Activated T-cell treated with anti-CD3 and anti-CD28 coated beads, Interleukin-2, amount 50 U/mL, for 72 hours (primary cell): ENCODE results near the gene RDH8. TPM values are rescaled to one million over a fixed set of nuclear protein-coding genes. Genes with fewer than 3 reads are reported as not detected.
"Not testable (repeated sequence)": the region's sequence is repeated elsewhere in the genome, so short reads cannot be mapped to it uniquely, and the experiment has no call there.

ENCODE experiments used
- ATAC-seq, 2 donors: fragments of 150-1000 bp; cut with Tn5 transposase; replicated peaks in 1 of 2; 2 replicates each; pipeline ENCODE4 v1.10.0; 2021; ENCODE audit warnings: moderate library complexity in 2 of 2, mild to moderate bottlenecking in 1 of 2
- DNase-seq, 2 donors: peaks; one replicate each; pipeline ENCODE4 v3.0.0; 2021 to 2022; ENCODE audit warnings: mixed read lengths in 1 of 2
- H3K27ac Mint-ChIP-seq: one replicate; pipeline ENCODE4 v1.8.0; 2022; ENCODE audit warnings: mild to moderate bottlenecking, moderate library complexity, mixed read lengths
- H3K27me3 Mint-ChIP-seq: one replicate; pipeline ENCODE4 v1.8.0; 2022; ENCODE audit warnings: low read depth, mixed read lengths
- H3K36me3 Mint-ChIP-seq, 2 donors: one replicate each; pipeline ENCODE4 v1.8.0; 2022; ENCODE audit warnings: mixed read lengths in 2 of 2, mild to moderate bottlenecking in 1 of 2; ENCODE audit not compliant: insufficient read depth in 2 of 2
- H3K4me1 Mint-ChIP-seq: one replicate; pipeline ENCODE4 v1.8.0; 2022; ENCODE audit warnings: low read depth, mixed read lengths
- H3K4me3 Mint-ChIP-seq, 2 donors: one replicate each; pipeline ENCODE4 v1.8.0; 2022; ENCODE audit warnings: mild to moderate bottlenecking in 2 of 2, mixed read lengths in 2 of 2, moderate library complexity in 2 of 2
- H3K9me3 Mint-ChIP-seq, 2 donors: one replicate each; pipeline ENCODE4 v1.8.0; 2022; ENCODE audit warnings: mixed read lengths in 2 of 2
- total RNA-seq, 2 donors: library from RNA; stranded (reverse); gene quantifications; one replicate each; pipeline ENCODE4 v1.2.3, GENCODE V29; 2022

Gene RDH8
- total RNA-seq, 2 donors from 2014 or later: not detected

DNA sequence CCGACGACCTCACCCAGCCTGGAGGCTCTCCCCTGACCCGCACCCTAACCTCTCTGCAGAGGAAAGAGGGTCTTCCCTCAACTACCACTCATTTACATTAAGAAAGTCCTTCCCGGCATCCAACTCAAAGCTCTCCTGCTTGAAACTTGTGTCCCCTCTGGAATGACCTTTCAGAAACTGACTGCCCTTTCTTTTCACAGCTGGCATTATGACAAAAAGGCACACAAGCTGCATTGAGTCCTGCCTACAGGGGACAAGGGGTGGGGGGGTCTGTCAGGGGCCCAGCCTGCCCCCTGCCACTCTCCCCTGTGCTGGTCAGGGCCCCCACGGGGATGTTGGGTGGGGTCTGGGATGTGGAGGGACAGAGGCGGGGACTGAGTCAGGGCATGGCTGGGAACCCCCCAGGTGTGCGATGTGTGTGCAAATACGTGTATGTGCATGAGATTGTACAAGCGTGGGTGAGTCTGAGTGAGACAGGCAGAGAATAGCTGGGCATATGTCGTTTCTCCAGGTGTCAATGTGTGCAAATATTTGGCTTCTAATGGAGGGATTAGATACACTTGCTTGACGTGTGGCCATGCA lies 5.0 kb upstream of the RDH8 start:
- peak overlapping the region in 1 of 2 donors; percentile 2 for H3K4me3 Mint-ChIP-seq
- ATAC-seq: no peak
- H3K9me3 Mint-ChIP-seq: no peaks in the 10 kb centered on the region
- peaks cover 67% of the 10 kb centered on the region for H3K27me3 Mint-ChIP-seq
- peaks cover 33% of the 10 kb centered on the region for H3K4me1 Mint-ChIP-seq
- no peak overlapping the region for H3K27ac Mint-ChIP-seq
- peaks cover 2 to 3% of the 10 kb centered on the region in 2 donors for H3K36me3 Mint-ChIP-seq
- DNase-seq: no peak

DNA sequence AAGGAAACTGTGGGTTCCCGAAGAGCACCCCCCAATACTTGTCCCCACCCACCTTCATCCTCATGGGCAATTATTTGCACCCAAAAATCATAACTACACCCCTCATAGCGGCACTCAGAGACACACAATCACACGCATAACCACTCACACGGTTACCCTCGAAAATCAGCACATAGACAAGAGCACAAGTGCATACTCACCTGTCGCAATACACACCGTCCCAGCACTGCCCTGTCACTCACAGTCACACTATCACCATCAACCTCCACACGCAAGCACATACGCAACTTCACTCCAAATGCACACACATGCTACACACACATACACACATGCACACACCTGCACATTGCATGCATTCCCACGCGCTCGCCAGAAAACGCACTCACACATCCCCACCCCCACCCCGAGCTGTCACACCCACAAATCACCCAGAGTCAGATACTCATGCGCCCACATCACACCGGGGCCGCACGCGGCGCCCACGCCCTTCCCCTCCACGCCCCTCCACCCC lies 3.5 kb upstream of the RDH8 start:
- H3K4me3 Mint-ChIP-seq: peak overlapping the region; percentile 10 to 11
- peaks cover 33% of the 10 kb centered on the region for H3K4me1 Mint-ChIP-seq
- peaks cover 2 to 3% of the 10 kb centered on the region in 2 donors for H3K36me3 Mint-ChIP-seq
- ATAC-seq: peak in 1 of 2 donors; percentile 32
- no peak overlapping the region for H3K27ac Mint-ChIP-seq
- no peaks in the 10 kb centered on the region for H3K9me3 Mint-ChIP-seq
- DNase-seq: no peak
- H3K27me3 Mint-ChIP-seq: peaks cover 67% of the 10 kb centered on the region

DNA sequence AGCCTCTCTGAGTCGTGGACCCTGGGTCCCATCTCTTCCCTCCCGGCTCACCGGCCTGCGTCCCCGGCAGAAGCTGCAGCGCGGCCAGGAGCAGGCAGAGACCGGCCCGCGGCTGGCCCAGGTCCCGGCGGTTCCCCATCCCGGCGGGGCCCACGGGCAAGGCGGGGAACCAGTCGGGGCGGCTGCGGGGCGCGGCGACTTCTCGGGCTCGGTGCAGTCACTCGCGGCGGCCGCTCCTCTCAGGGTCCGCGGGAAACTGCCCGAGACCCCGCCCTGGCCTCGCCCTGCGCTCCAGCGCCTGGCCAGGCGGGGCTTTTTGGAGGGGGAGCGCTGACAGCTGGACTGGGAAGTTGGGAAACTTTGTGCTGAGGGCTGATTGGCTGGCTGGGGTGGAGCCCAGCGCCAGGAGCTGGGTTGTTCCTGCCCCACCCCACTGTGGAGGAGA lies 3.0 kb upstream of the RDH8 start, which contains the start of gene COL5A3:
TSS of gene COL5A3 (minus strand) at position 258 of the 445 bp plus-strand sequence. CDS start at position 139, 119 bp downstream.
- Mint-ChIP-seq H3K4me1 (peaks cover 33% of the 10 kb centered on the region), H3K36me3 (peaks cover 2 to 3% of the 10 kb centered on the region in 2 donors), H3K27me3 (peaks cover 64% of the 10 kb centered on the region), H3K9me3 (no peaks in the 10 kb centered on the region), H3K27ac (no peak within 1 kb of the TSS), H3K4me3 (peak within 1 kb of the TSS; percentile 10 to 11)
- ATAC-seq (no peak), DNase-seq (no peak)

- no peak for DNase-seq
- Mint-ChIP-seq H3K36me3 (peaks cover 2 to 3% of the 10 kb centered on the region in 2 donors), H3K27me3 (peaks cover 64% of the 10 kb centered on the region), H3K27ac (no peak overlapping the region), H3K4me1 (peaks cover 27% of the 10 kb centered on the region), H3K4me3 (no peak overlapping the region), H3K9me3 (no peaks in the 10 kb centered on the region)
- ATAC-seq: no peak
These were observed 2.3 kb upstream of the RDH8 start for GRCh38 chr19:10010939-10011338.

DNA sequence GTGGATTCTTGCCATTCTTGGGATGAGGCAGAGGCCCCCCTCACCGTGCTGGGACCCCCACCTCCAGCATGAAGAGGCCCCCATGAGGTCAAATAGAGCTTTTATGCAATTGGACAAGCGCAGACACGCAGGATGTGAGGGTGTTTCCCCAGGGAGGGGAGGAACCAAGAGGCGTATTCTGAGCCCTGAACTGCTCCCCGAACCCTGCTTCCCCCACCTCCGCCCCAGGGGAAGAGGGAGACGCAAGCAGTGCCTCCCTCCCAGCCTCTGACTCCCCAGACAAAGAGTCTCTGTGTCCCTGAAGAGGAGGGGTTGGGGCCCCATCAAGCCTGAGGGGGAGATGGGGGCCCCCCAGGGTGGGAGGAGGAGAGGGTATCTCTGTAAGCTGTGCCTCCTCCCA lies 1.3 kb upstream of the RDH8 start:
- Mint-ChIP-seq H3K9me3 (no peaks in the 10 kb centered on the region), H3K27me3 (peaks cover 58% of the 10 kb centered on the region), H3K36me3 (peaks cover 2 to 3% of the 10 kb centered on the region in 2 donors), H3K27ac (no peak overlapping the region), H3K4me1 (peaks cover 18% of the 10 kb centered on the region), H3K4me3 (no peak overlapping the region)
- DNase-seq (no peak), ATAC-seq (no peak)

DNA sequence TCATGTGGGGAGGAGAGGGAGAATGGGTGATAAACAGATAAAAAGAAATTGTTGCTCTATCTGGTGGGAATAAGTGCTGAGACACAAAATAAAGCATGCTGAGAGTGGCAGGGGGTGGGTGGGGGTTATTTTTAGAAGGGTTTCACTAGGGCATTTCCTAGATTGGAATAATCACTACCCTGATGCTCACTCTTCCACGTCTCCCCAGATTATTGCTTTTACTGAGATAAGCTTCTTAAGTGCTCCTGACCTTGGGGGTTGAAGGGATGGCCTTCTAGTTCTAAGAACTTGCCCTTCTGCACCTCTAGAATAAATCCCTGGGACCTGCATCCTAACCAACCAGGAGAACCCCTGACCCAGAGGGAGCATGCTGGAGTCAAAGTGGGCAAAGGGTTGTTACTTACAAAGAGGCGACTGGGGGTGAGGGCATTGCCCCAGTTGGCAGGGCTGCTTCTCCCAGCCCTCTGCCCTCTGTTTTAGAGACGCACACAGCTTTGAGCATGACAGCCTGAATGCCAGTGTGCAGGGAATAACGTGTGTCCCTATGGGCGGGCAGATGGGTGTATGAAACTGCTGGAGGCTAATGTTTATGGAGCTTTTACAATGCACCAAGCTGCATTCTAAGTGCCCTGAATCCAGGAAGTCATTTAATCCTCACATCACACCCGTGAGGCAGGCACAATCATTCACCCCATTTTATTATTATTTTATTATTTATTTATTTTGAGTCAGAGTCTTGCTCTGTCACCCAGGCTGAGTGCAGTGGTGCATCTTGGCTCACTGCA lies 743 bp downstream of the RDH8 start:
- Mint-ChIP-seq H3K9me3 (no peaks in the 10 kb centered on the region), H3K27ac (no peak overlapping the region), H3K4me1 (peaks cover 7% of the 10 kb centered on the region), H3K36me3 (peaks cover 0 to 2% of the 10 kb centered on the region in 2 donors), H3K27me3 (peaks cover 39% of the 10 kb centered on the region), H3K4me3 (no peak overlapping the region)
- DNase-seq: no peak
- no peak for ATAC-seq

GRCh38 chr19:10018263-10018662 lies 5.0 kb downstream of the RDH8 start:
- H3K4me1 Mint-ChIP-seq: no peaks in the 10 kb centered on the region
- no peak overlapping the region for H3K4me3 Mint-ChIP-seq
- H3K27ac Mint-ChIP-seq: no peak overlapping the region
- no peaks in the 10 kb centered on the region for H3K9me3 Mint-ChIP-seq
- no peak for DNase-seq
- no peak for ATAC-seq
- peaks cover 10% of the 10 kb centered on the region for H3K27me3 Mint-ChIP-seq
- no peaks in the 10 kb centered on the region for H3K36me3 Mint-ChIP-seq

DNA sequence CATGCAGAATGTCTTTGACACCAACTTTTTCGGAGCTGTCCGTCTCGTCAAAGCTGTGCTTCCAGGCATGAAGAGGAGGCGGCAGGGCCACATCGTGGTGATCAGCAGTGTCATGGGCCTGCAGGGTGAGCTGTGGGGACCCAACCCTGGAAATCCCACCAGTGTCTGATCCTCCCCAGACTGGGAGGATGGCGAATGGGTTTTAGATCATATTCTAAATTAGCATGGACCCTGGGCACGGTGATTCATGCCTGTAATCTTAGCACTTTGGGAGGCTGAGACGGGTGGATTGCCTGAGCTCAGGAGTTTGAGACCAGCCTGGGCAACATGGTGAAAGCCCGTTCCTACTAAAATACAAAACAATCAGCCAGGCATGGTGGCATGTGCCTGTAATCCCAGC lies 5.5 kb downstream of the RDH8 start:
- Mint-ChIP-seq H3K4me1 (no peaks in the 10 kb centered on the region), H3K4me3 (no peak overlapping the region), H3K9me3 (no peaks in the 10 kb centered on the region), H3K27ac (no peak overlapping the region), H3K27me3 (peaks cover 4% of the 10 kb centered on the region), H3K36me3 (no peaks in the 10 kb centered on the region)
- ATAC-seq (no peak), DNase-seq (no peak)

GRCh38 chr19:10019246-10019645 lies 6.0 kb downstream of the RDH8 start:
- no peaks in the 10 kb centered on the region for H3K36me3 Mint-ChIP-seq
- no peaks in the 10 kb centered on the region for H3K27me3 Mint-ChIP-seq
- no peaks in the 10 kb centered on the region for H3K9me3 Mint-ChIP-seq
- H3K4me1 Mint-ChIP-seq: no peaks in the 10 kb centered on the region
- DNase-seq: no peak
- H3K27ac Mint-ChIP-seq: no peak overlapping the region
- H3K4me3 Mint-ChIP-seq: no peak overlapping the region
- no peak for ATAC-seq

DNA sequence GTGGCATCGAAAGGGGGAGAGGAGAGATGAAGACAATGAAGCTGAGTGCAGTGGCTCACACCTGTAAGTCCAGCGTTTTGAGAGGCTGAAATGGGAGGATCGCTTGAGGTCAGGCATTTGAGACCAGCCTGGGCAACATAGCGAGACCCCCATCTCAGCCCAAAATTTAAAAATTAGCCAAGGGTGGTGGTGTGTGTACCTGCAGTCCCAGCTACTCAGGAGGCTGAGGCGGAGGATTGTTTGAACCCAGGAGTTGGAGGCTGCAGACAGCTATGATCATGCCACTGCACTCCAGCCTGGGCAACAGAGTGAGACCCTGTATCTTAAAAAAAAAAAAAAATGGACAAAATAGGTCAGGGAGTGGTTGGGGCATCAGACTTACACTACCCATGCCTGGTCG lies 7.6 kb downstream of the RDH8 start:
- no peak overlapping the region for H3K4me3 Mint-ChIP-seq
- no peaks in the 10 kb centered on the region for H3K9me3 Mint-ChIP-seq
- H3K27ac Mint-ChIP-seq: no peak overlapping the region
- DNase-seq (no peak), ATAC-seq (no peak)
- no peaks in the 10 kb centered on the region for H3K36me3 Mint-ChIP-seq
- H3K27me3 Mint-ChIP-seq: no peaks in the 10 kb centered on the region
- H3K4me1 Mint-ChIP-seq: no peaks in the 10 kb centered on the region

- H3K4me1 Mint-ChIP-seq: no peaks in the 10 kb centered on the region
These were observed 8.2 kb downstream of the RDH8 start for GRCh38 chr19:10021446-10021845.

GRCh38 chr19:10021863-10022262 lies 8.6 kb downstream of the RDH8 start:
- H3K36me3 Mint-ChIP-seq: no peaks in the 10 kb centered on the region
- H3K27me3 Mint-ChIP-seq: peaks cover 7% of the 10 kb centered on the region
- DNase-seq (no peak), ATAC-seq (no peak)
- H3K4me3 Mint-ChIP-seq: no peak overlapping the region
- H3K27ac Mint-ChIP-seq: no peak overlapping the region
- no peaks in the 10 kb centered on the region for H3K4me1 Mint-ChIP-seq
- no peaks in the 10 kb centered on the region for H3K9me3 Mint-ChIP-seq

More at GRCh38 chr19:10021446-10021845, 8.2 kb downstream of the RDH8 start:
- Mint-ChIP-seq H3K4me3 (no peak overlapping the region), H3K36me3 (no peaks in the 10 kb centered on the region), H3K9me3 (no peaks in the 10 kb centered on the region), H3K27me3 (peaks cover 3% of the 10 kb centered on the region), H3K27ac (no peak overlapping the region)
- DNase-seq (no peak), ATAC-seq (no peak)

DNA sequence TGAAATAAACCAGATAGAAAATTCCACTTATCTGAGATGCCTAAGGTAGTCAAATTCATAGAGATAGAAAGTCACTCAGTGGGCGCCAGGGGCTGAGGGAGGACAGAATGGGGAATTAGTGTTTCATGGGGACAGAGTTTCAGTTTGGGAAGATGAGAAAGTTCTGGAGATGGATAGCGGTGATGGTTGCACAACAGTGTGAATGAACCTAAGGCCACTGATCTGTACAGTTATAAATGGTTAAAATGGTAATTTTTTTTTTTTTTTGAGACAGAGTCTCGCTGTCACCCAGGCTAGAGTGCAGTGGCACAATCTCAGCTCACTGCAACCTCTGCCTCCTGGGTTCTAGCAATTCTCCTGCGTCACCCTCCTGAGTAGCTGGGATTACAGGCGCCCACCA lies 9.8 kb downstream of the RDH8 start:
- H3K4me1 Mint-ChIP-seq, H3K9me3 Mint-ChIP-seq, H3K27ac Mint-ChIP-seq, H3K4me3 Mint-ChIP-seq, H3K36me3 Mint-ChIP-seq, DNase-seq, ATAC-seq: not testable (repeated sequence)
- H3K27me3 Mint-ChIP-seq: peaks cover 11% of the 10 kb centered on the region
